Neural progenitor cell (in vitro differentiated cells): ENCODE results near the gene HOXA5. TPM values are rescaled to one million over a fixed set of nuclear protein-coding genes. Genes with fewer than 3 reads are reported as not detected.

Experiments used
- DNase-seq: peaks from one replicate; pipeline ENCODE4 v3.0.0-alpha.2; 2016; ENCODE audit warnings: low spot score
- H2AFZ ChIP-seq: fragments of 200-600 bp; sonication (generic); replicated peaks from 2 replicates; pipeline ENCODE4 v1.6.1; 2016; ENCODE audit warnings: antibody characterized with exemption
- H3F3A ChIP-seq: fragments of 200-600 bp; sonication (generic); 2 replicates; pipeline ENCODE4 v1.6.1; 2016; ENCODE audit warnings: antibody characterized with exemption, low read depth
- H3K27ac ChIP-seq: fragments of 200-600 bp; sonication (generic); 2 replicates; pipeline ENCODE4 v1.5.1; 2016; ENCODE audit warnings: mild to moderate bottlenecking
- H3K27me3 ChIP-seq: fragments of 200-600 bp; sonication (generic); 2 replicates; pipeline ENCODE4 v1.6.1; 2016; ENCODE audit warnings: mild to moderate bottlenecking, moderate library complexity
- H3K36me3 ChIP-seq: fragments of 200-600 bp; sonication (generic); 2 replicates; pipeline ENCODE4 v1.5.1; 2016
- H3K4me1 ChIP-seq: fragments of 200-600 bp; sonication (generic); 2 replicates; pipeline ENCODE4 v1.6.1; 2016; ENCODE audit warnings: mixed run types
- H3K4me2 ChIP-seq: fragments of 200-600 bp; sonication (generic); 2 replicates; pipeline ENCODE4 v1.6.1; 2016
- H3K4me3 ChIP-seq: fragments of 200-600 bp; sonication (generic); 2 replicates; pipeline ENCODE4 v1.5.1; 2016
- H3K79me2 ChIP-seq: fragments of 200-600 bp; sonication (generic); 2 replicates; pipeline ENCODE4 v1.6.1; 2016; ENCODE audit warnings: low read depth
- H3K9ac ChIP-seq: fragments of 200-600 bp; sonication (generic); 2 replicates; pipeline ENCODE4 v1.6.1; 2016
- H3K9me3 ChIP-seq: fragments of 200-600 bp; sonication (generic); 2 replicates; pipeline ENCODE4 v1.5.1; 2016; ENCODE audit warnings: low read depth
- H4K20me1 ChIP-seq: fragments of 200-600 bp; sonication (generic); 2 replicates; pipeline ENCODE4 v1.6.1; 2016; ENCODE audit warnings: low read depth
- H3K27ac Mint-ChIP-seq: 3 replicates; pipeline ENCODE4 v1.8.0; 2021; ENCODE audit warnings: mixed read lengths
- H3K27me3 Mint-ChIP-seq: 2 replicates; pipeline ENCODE4 v1.8.0; 2022; ENCODE audit warnings: low read depth, mild to moderate bottlenecking, inconsistent platforms, moderate library complexity, mixed read lengths; ENCODE audit not compliant: insufficient read depth
- H3K36me3 Mint-ChIP-seq: 3 replicates; pipeline ENCODE4 v1.8.0; 2021; ENCODE audit warnings: mixed read lengths
- H3K4me1 Mint-ChIP-seq: 3 replicates; pipeline ENCODE4 v1.8.0; 2021; ENCODE audit warnings: mixed read lengths
- H3K4me3 Mint-ChIP-seq: 3 replicates; pipeline ENCODE4 v1.8.0; 2021; ENCODE audit warnings: mild to moderate bottlenecking, moderate library complexity, mixed read lengths
- H3K9me3 Mint-ChIP-seq: 3 replicates; pipeline ENCODE4 v1.8.0; 2020; ENCODE audit warnings: mixed read lengths
- EZH2 ChIP-seq: fragments of 200-600 bp; sonication (generic); IDR thresholded peaks from 2 replicates; pipeline ENCODE4 v1.6.1; 2017; ENCODE audit warnings: antibody characterized with exemption, mild to moderate bottlenecking, moderate library complexity
- EZH2phosphoT487 ChIP-seq: fragments of 200-600 bp; sonication (generic); IDR thresholded peaks from 2 replicates; pipeline ENCODE4 v1.6.1; 2017; ENCODE audit warnings: antibody characterized with exemption
- total RNA-seq: library from RNA; depleted of rRNA; stranded (reverse); fragments of >200 nt; gene quantifications from 2 replicates; pipeline ENCODE4 v1.2.3, GENCODE V29; 2015; ENCODE audit warnings: low replicate concordance
- TF ChIP-seq, protein P1 (sequence below): fragments of 200-600 bp; sonication (generic); IDR thresholded peaks from 2 replicates; pipeline ENCODE4 v1.5.1; 2017; ENCODE audit warnings: antibody characterized with exemption, mild to moderate bottlenecking

HOXA5 gene
- total RNA-seq, 1 donor from 2014 or later, result not detected

DNA sequence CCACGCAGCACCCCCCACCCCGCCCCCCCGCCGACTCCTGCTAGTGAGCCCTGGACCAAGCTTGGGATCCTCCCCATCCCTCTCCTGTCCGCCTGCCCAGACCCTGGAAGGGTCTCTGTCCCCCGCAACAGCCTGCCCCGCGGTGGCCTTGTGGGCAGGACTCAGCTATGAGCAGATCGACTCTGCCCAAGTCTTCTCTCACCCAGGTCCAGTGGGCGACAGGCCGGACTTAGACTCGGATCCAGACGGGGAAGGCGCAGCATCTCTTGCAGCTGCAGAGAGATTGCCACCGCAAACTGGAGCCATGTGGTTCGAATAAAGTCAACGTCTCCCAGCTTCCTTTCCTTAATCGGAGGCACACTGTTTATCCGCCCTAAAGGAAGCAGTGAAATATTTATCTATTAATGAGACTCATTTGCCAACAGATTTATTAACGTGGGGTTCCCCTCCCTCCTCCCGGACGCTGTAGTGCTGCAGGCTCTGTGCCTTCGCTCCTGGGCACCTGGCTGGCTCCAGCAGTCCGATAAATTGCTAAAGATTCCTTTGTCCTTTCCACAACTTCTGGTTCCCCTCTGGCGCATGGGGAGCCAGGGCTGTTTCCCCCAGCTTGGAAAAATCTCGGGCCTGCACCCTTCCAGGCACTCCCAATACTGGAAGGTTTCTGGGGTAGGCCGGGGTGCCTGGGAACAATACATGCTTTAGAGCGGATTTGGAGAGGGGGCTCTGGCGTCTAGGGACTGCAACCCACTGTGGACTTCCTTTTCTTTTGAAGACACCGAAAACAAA, 13.6 kb upstream of the HOXA5 start:
- TF ChIP-seq, protein P1, sequence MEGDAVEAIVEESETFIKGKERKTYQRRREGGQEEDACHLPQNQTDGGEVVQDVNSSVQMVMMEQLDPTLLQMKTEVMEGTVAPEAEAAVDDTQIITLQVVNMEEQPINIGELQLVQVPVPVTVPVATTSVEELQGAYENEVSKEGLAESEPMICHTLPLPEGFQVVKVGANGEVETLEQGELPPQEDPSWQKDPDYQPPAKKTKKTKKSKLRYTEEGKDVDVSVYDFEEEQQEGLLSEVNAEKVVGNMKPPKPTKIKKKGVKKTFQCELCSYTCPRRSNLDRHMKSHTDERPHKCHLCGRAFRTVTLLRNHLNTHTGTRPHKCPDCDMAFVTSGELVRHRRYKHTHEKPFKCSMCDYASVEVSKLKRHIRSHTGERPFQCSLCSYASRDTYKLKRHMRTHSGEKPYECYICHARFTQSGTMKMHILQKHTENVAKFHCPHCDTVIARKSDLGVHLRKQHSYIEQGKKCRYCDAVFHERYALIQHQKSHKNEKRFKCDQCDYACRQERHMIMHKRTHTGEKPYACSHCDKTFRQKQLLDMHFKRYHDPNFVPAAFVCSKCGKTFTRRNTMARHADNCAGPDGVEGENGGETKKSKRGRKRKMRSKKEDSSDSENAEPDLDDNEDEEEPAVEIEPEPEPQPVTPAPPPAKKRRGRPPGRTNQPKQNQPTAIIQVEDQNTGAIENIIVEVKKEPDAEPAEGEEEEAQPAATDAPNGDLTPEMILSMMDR, result no peak
- TF ChIP-seq EZH2phosphoT487, result no peak
- no peak for TF ChIP-seq EZH2
- no peak for DNase-seq
- peaks cover 100% of the 10 kb centered on the region for H3K27me3 ChIP-seq
- peaks cover 19% of the 10 kb centered on the region for H3K9me3 Mint-ChIP-seq
- H3K9me3 ChIP-seq, result no peaks in the 10 kb centered on the region
- H3K36me3 Mint-ChIP-seq, result peaks cover 4% of the 10 kb centered on the region
- no peaks in the 10 kb centered on the region for H3F3A ChIP-seq
- H3K4me3 Mint-ChIP-seq, result peak overlapping the region; percentile 41
- no peaks in the 10 kb centered on the region for H3K79me2 ChIP-seq
- peaks cover 4% of the 10 kb centered on the region for H3K4me1 Mint-ChIP-seq
- H4K20me1 ChIP-seq, result peaks cover 62% of the 10 kb centered on the region
- no peak overlapping the region for H3K4me2 ChIP-seq
- H3K27ac ChIP-seq, result no peak overlapping the region
- H3K27me3 Mint-ChIP-seq, result peaks cover 91% of the 10 kb centered on the region
- H3K4me1 ChIP-seq, result no peaks in the 10 kb centered on the region
- H3K4me3 ChIP-seq, result no peak overlapping the region
- H2AFZ ChIP-seq, result no peak overlapping the region
- no peak overlapping the region for H3K9ac ChIP-seq
- no peaks in the 10 kb centered on the region for H3K36me3 ChIP-seq
- H3K27ac Mint-ChIP-seq, result no peak overlapping the region

DNA sequence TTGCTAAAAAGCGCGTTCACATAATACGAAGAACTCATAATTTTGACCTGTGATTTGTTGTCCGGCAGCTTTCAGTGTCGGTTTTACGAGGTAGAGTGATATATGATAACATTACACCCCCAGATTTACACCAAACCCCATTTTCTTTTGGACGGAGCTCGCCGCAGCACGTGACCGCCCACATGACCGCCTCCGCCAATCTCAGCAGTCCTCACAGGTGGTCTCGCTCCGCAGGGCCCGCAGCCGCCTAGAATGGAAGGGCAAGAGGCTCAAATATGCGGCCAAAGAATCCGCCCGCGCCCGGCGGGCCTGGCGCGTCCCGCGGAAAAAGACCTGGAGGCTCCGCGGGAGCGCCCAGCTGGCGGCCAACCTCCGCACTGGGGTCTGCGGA, 13.0 kb upstream of the HOXA5 start, which contains the start of gene HOXA7:
HOXA7 (minus strand) TSS at position 168 of the 391 bp plus-strand sequence; CDS start at position 38, 130 bp downstream.
- H3K27me3 ChIP-seq, result peaks cover 100% of the 10 kb centered on the region
- peaks cover 92% of the 10 kb centered on the region for H3K27me3 Mint-ChIP-seq
- no peak within 1 kb of the TSS for H3K27ac ChIP-seq
- H3K4me1 Mint-ChIP-seq, result peaks cover 6% of the 10 kb centered on the region
- peak; percentile 87 for TF ChIP-seq EZH2phosphoT487
- TF ChIP-seq, protein P1, result no peak
- peak; percentile 82 for TF ChIP-seq EZH2
- peaks cover 4% of the 10 kb centered on the region for H3K36me3 Mint-ChIP-seq
- peak within 1 kb of the TSS; percentile 53 for H3K4me2 ChIP-seq
- H3K9me3 Mint-ChIP-seq, result peaks cover 23% of the 10 kb centered on the region
- peak within 1 kb of the TSS; percentile 68 for H3K4me3 Mint-ChIP-seq
- H4K20me1 ChIP-seq, result peaks cover 68% of the 10 kb centered on the region
- H3K36me3 ChIP-seq, result no peaks in the 10 kb centered on the region
- H3K9ac ChIP-seq, result no peak within 1 kb of the TSS
- H3K27ac Mint-ChIP-seq, result no peak within 1 kb of the TSS
- H3K4me1 ChIP-seq, result no peaks in the 10 kb centered on the region
- DNase-seq, result peak; percentile 60
- no peak within 1 kb of the TSS for H2AFZ ChIP-seq
- H3F3A ChIP-seq, result no peaks in the 10 kb centered on the region
- no peaks in the 10 kb centered on the region for H3K79me2 ChIP-seq
- no peaks in the 10 kb centered on the region for H3K9me3 ChIP-seq
- H3K4me3 ChIP-seq, result peak within 1 kb of the TSS; percentile 18

DNA sequence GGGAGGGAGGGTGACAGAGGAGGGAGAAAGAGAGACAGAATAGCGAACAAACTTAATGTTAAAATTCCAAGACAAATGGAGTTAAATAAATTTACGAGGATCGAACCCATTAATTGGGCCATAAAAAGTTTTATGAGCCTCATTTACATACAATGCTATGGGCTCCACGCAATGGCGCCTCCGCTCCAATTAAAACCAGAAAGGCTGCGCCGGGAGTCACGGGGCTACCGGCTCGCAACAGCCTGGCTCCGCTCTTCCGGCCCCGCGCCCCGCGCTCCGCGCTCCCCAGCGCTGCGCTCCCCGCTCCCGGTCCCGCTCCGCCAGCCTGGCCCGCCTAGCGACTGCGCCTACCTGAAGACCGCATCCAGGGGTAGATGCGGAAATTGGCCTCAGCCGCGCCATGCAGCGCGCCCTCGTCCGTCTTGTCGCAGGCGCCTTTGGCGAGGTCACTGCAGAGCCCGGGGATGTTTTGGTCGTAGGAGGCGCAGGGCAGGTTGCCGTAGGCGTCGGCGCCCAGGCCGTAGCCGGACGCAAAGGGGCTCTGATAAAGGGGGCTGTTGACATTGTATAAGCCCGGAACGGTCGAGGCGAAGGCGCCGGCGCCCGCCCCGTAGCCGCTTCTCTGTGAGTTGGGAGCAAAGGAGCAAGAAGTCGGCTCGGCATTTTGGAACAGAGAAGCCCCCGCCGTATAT, 12.5 kb upstream of the HOXA5 start:
- Mint-ChIP-seq H3K36me3 (peaks cover 4% of the 10 kb centered on the region), H3K4me1 (peaks cover 10% of the 10 kb centered on the region), H3K4me3 (peak overlapping the region; percentile 68), H3K27ac (no peak overlapping the region), H3K27me3 (peaks cover 93% of the 10 kb centered on the region), H3K9me3 (peaks cover 23% of the 10 kb centered on the region)
- Histone ChIP-seq H3K4me2 (peak overlapping the region; percentile 53), H3K36me3 (no peaks in the 10 kb centered on the region), H2AFZ (no peak overlapping the region), H3K27me3 (peaks cover 100% of the 10 kb centered on the region), H3K9me3 (no peaks in the 10 kb centered on the region), H3K4me1 (no peaks in the 10 kb centered on the region), H3F3A (no peaks in the 10 kb centered on the region), H4K20me1 (peaks cover 74% of the 10 kb centered on the region), H3K9ac (no peak overlapping the region), H3K79me2 (no peaks in the 10 kb centered on the region), H3K27ac (no peak overlapping the region), H3K4me3 (peak overlapping the region; percentile 18)
- TF ChIP-seq, protein P1, result no peak
- TF ChIP-seq EZH2 (peak; percentile 96), EZH2phosphoT487 (peak; percentile 96)
- DNase-seq, result peak; percentile 47
